ENCODE measurements around the gene HDAC4.

DNA sequence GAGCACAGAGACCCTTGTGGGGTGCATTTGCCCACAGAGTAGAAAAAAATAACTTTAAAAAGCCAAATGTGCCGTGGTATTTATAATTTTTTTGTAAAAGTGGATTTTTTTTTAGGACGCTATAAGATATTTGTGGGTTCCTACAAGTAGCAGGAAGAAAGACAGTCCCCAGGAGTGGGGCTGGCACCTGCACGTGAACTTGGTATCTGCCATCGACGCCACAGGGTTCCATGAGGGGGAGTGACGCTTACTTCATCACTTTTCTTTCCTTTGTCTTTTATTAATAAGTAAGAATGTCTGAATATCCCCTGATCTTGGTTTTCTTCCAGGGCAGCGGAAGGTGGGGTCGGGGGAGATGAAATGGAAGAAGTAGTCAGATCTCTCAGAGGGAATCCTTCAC lies 345.9 kb downstream of the HDAC4 start:
- TF ChIP-seq CTCF (IDR thresholded peaks at IDR 0.05) (no peak), ZFX (IDR thresholded peaks at IDR 0.05; ENCODE audit: borderline replicate concordance) (no peak)

Data from 22Rv1 (cell line).